Measurements from ENCODE around the gene RERE.

RERE gene

GRCh38 chr1:8312235-8313218, 504.9 kb downstream of the RERE start:
- DNase-seq = no peak

DNA sequence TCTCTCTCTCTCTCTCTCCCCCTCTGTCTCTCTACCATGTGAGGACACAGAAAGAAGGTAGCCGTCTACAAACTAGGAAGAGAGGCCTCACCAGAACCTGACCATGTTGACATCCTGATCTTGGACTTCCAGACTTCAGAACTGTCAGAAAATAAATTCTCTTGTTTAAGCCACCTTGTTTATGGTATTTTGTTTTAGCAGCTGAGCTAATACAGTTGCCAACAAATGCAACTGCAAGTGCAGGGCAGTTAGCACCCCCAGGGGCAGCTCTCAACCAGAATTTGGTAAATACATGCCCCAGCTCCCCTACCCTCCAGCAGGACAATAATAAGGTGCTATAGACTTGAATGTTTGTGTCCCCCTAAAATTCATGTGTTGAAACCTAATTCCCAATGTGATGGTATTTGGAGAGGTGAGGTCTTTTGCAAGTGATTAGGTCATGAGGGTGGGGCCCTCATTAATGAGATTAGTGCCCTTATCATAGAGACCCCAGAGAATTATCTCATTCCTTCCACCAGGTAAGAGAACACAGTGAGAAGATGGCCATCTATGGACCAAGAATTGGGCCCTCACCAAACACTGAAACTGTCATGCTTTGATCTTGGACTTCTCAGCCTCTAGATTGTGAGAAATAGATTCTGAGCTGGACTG, 506.2 kb downstream of the RERE start:
- DNase-seq = no peak

GRCh38 chr1:8307628-8308027, 509.8 kb downstream of the RERE start:
- DNase-seq = no peak

- no peak for DNase-seq
Observed at GRCh38 chr1:8303876-8304275, 513.6 kb downstream of the RERE start.

GRCh38 chr1:8303141-8303540, 514.3 kb downstream of the RERE start:
- DNase-seq = no peak
